GM21737 (cell line): ENCODE results near the gene EEF1AKMT4.
"Not testable (repeated sequence)": the region's sequence is repeated elsewhere in the genome, so short reads cannot be mapped to it uniquely, and the experiment has no call there.

Experiments used
- ATAC-seq: cut with Tn5 transposase; IDR thresholded peaks from one replicate; pipeline ENCODE4 v1.9.1; 2021; ENCODE audit warnings: mild to moderate bottlenecking, moderate library complexity; ENCODE audit not compliant: unreplicated experiment

The EEF1AKMT4 gene

GRCh38 chr3:184259878-184260723, 10.6 kb downstream of the EEF1AKMT4 start:
- no peak for ATAC-seq

GRCh38 chr3:184260724-184261269, 11.3 kb downstream of the EEF1AKMT4 start:
- ATAC-seq: no peak

GRCh38 chr3:184261270-184261853, 11.9 kb downstream of the EEF1AKMT4 start, which contains the start of gene CAMK2N2:
Gene CAMK2N2 (minus strand): TSS chr3:184261553. CDS start chr3:184261285, 268 bp downstream.
- ATAC-seq: no peak

GRCh38 chr3:184261854-184262763, 12.6 kb downstream of the EEF1AKMT4 start:
- no peak for ATAC-seq

- no peak for ATAC-seq
Observed at GRCh38 chr3:184262764-184263179, 13.3 kb downstream of the EEF1AKMT4 start.

GRCh38 chr3:184267249-184267648, 17.8 kb downstream of the EEF1AKMT4 start:
- not testable (repeated sequence) for ATAC-seq

- no peak for ATAC-seq
Observed at GRCh38 chr3:184272269-184272668, 22.8 kb downstream of the EEF1AKMT4 start.

GRCh38 chr3:184275381-184275701, 25.9 kb downstream of the EEF1AKMT4 start:
- ATAC-seq: no peak

GRCh38 chr3:184275961-184276910, 26.8 kb downstream of the EEF1AKMT4 start, which contains the start of gene ECE2:
Gene ECE2 (plus strand): TSS chr3:184276022. CDS start chr3:184276154, 132 bp downstream.
- ATAC-seq: no peak

- ATAC-seq: no peak
Observed at GRCh38 chr3:184277366-184277765, 27.9 kb downstream of the EEF1AKMT4 start.

GRCh38 chr3:184282941-184283340, 33.5 kb downstream of the EEF1AKMT4 start:
- no peak for ATAC-seq

GRCh38 chr3:184283681-184284080, 34.2 kb downstream of the EEF1AKMT4 start:
- no peak for ATAC-seq

GRCh38 chr3:184284696-184285095, 35.2 kb downstream of the EEF1AKMT4 start:
- ATAC-seq: no peak

GRCh38 chr3:184289426-184289938, 40.0 kb downstream of the EEF1AKMT4 start:
- ATAC-seq: no peak

GRCh38 chr3:184290331-184290730, 40.9 kb downstream of the EEF1AKMT4 start:
- ATAC-seq: no peak

- ATAC-seq: no peak
Observed at GRCh38 chr3:184291044-184291737, 41.7 kb downstream of the EEF1AKMT4 start.

GRCh38 chr3:184291738-184292445, 42.4 kb downstream of the EEF1AKMT4 start:
- no peak for ATAC-seq

GRCh38 chr3:184295771-184296170, 46.3 kb downstream of the EEF1AKMT4 start:
- ATAC-seq: no peak
